Neural cell (in vitro differentiated cells): ENCODE results near the gene ELOVL2. TPM values are rescaled to one million over a fixed set of nuclear protein-coding genes. Genes with fewer than 3 reads are reported as not detected.

Source experiments
- H2AFZ ChIP-seq: fragments of 200-600, 300-800 bp; sonication (generic), shearing (Covaris generic); 2 replicates; pipeline ENCODE4 v1.6.0; 2014; ENCODE audit warnings: low read depth, mild to moderate bottlenecking, antibody characterized with exemption, low read length, moderate library complexity
- H3F3A ChIP-seq: fragments of 200-600 bp; shearing (Covaris generic); 2 replicates; pipeline ENCODE4 v1.6.1; 2016; ENCODE audit warnings: mild to moderate bottlenecking, moderate library complexity, mixed read lengths, antibody characterized with exemption, low read length; ENCODE audit not compliant: insufficient read depth, poor library complexity, severe bottlenecking
- H3K27ac ChIP-seq: fragments of 200-600, 300-800 bp; sonication (generic), shearing (Covaris generic); 2 replicates; pipeline ENCODE4 v1.5.1; 2014; ENCODE audit warnings: mild to moderate bottlenecking, low read length, moderate library complexity
- H3K27me3 ChIP-seq: fragments of 300-800, 200-600 bp; sonication (generic), shearing (Covaris generic); 2 replicates; pipeline ENCODE4 v1.6.0; 2014; ENCODE audit warnings: mild to moderate bottlenecking, low read depth, low read length, moderate library complexity; ENCODE audit not compliant: insufficient read depth
- H3K36me3 ChIP-seq: fragments of 300-800, 200-600 bp; sonication (generic), shearing (Covaris generic); 2 replicates; pipeline ENCODE4 v1.5.1; 2014; ENCODE audit warnings: mild to moderate bottlenecking, antibody characterized with exemption, low read length, moderate library complexity; ENCODE audit not compliant: insufficient read depth
- H3K4me2 ChIP-seq: fragments of 300-800, 200-600 bp; sonication (generic), shearing (Covaris generic); 2 replicates; pipeline ENCODE4 v1.6.0; 2014; ENCODE audit warnings: mild to moderate bottlenecking, low read length
- H3K4me3 ChIP-seq: fragments of 300-800, 200-600 bp; sonication (generic), shearing (Covaris generic); 2 replicates; pipeline ENCODE4 v1.5.1; 2014; ENCODE audit warnings: mild to moderate bottlenecking, low read length, moderate library complexity
- H3K79me2 ChIP-seq: fragments of 200-600 bp; shearing (Covaris generic); replicated peaks from 2 replicates; pipeline ENCODE4 v1.6.0; 2014; ENCODE audit warnings: mild to moderate bottlenecking, low read length, moderate library complexity; ENCODE audit not compliant: insufficient read depth
- H3K9ac ChIP-seq: fragments of 300-800, 200-600 bp; sonication (generic), shearing (Covaris generic); 2 replicates; pipeline ENCODE4 v1.6.1; 2016; ENCODE audit warnings: mild to moderate bottlenecking, low read length, mixed read lengths
- H3K9me2 ChIP-seq: fragments of 200-600 bp; shearing (Covaris generic); 2 replicates; pipeline ENCODE4 v1.6.1; 2016; ENCODE audit warnings: mild to moderate bottlenecking, low read length, mixed read lengths; ENCODE audit not compliant: insufficient read depth
- H3K9me3 ChIP-seq: fragments of 200-600, 300-800 bp; sonication (generic), shearing (Covaris generic); 2 replicates; pipeline ENCODE4 v1.6.1; 2016; ENCODE audit warnings: mild to moderate bottlenecking, mixed run types, low read length, moderate library complexity, mixed read lengths
- H4K20me1 ChIP-seq: fragments of 200-600 bp; shearing (Covaris generic); 2 replicates; pipeline ENCODE4 v1.6.1; 2016; ENCODE audit warnings: mild to moderate bottlenecking, mixed run types; ENCODE audit not compliant: insufficient read depth
- EP300 ChIP-seq: fragments of 450-650 bp; conservative IDR thresholded peaks from 2 replicates; pipeline ENCODE4 v1.6.1; 2014; ENCODE audit warnings: antibody characterized with exemption, mild to moderate bottlenecking, moderate library complexity; ENCODE audit not compliant: poor library complexity, severe bottlenecking
- EZH2 ChIP-seq: fragments of 200-600, 300-800 bp; shearing (Covaris generic), sonication (generic); IDR thresholded peaks from 2 replicates; pipeline ENCODE4 v1.6.1; 2014; ENCODE audit warnings: antibody characterized with exemption, low read length, borderline replicate concordance, mild to moderate bottlenecking; ENCODE audit not compliant: insufficient read depth, poor library complexity, severe bottlenecking
- MXI1 ChIP-seq: fragments of 450-650 bp; conservative IDR thresholded peaks from 2 replicates; pipeline ENCODE4 v1.6.1; 2014; ENCODE audit warnings: antibody characterized with exemption, mild to moderate bottlenecking; ENCODE audit not compliant: poor library complexity, severe bottlenecking
- POLR2AphosphoS5 ChIP-seq: IDR thresholded peaks from 2 replicates; pipeline ENCODE4 v1.6.1; 2012
- RAD21 ChIP-seq: fragments of 450-650 bp; conservative IDR thresholded peaks from 2 replicates; pipeline ENCODE4 v1.6.1; 2014; ENCODE audit warnings: antibody characterized with exemption, mild to moderate bottlenecking, moderate library complexity
- REST ChIP-seq: IDR thresholded peaks from 2 replicates; pipeline ENCODE4 v1.6.1; 2012; ENCODE audit warnings: borderline replicate concordance
- SMC3 ChIP-seq: fragments of 450-650 bp; conservative IDR thresholded peaks from 2 replicates; pipeline ENCODE4 v1.6.1; 2014; ENCODE audit warnings: antibody characterized with exemption, mild to moderate bottlenecking, moderate library complexity; ENCODE audit not compliant: poor library complexity
- TAF1 ChIP-seq: IDR thresholded peaks from 2 replicates; pipeline ENCODE4 v1.6.1; 2012; ENCODE audit warnings: low read depth
- polyA plus RNA-seq: library from polyadenylated mRNA; depleted of rRNA; stranded (reverse); fragments of >200 nt; gene quantifications from 2 replicates; pipeline ENCODE4 v1.2.3, GENCODE V29; 2014
- TF ChIP-seq, protein P1 (sequence below): fragments of 450-650 bp; IDR thresholded peaks from 2 replicates; pipeline ENCODE4 v1.5.1; 2014; ENCODE audit warnings: antibody characterized with exemption, mild to moderate bottlenecking, moderate library complexity; ENCODE audit not compliant: poor library complexity, severe bottlenecking

The ELOVL2 gene
- polyA plus RNA-seq, 1 donor from 2014 or later, result 5.4 TPM

DNA sequence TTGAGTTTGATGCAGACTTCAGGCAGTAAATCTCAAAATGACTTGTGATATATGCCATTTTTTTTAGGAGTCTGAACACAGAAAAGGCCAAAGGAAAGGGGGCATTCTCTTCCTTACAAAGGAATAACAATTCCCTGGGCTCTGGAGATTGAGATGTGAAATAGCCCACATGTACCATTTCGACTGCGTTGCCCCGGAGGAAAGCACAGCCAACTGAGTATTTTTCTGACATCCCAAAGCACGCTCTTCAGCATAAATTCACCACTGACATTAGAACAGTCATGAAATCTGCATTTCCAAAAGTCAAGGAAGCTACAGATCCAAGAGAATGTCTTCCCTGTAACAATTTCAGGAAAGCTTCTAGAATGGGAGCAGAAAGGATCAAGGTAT is 7.8 kb downstream of the ELOVL2 start:
- no peaks in the 10 kb centered on the region for H4K20me1 ChIP-seq
- no peak overlapping the region for H3K27ac ChIP-seq
- H3K4me3 ChIP-seq, result no peak overlapping the region
- no peaks in the 10 kb centered on the region for H3K9me3 ChIP-seq
- no peaks in the 10 kb centered on the region for H3K9me2 ChIP-seq
- H3F3A ChIP-seq, result no peaks in the 10 kb centered on the region
- TF ChIP-seq SMC3 (no peak), TAF1 (no peak), POLR2AphosphoS5 (no peak), REST (no peak), EZH2 (no peak), MXI1 (no peak), RAD21 (no peak)
- TF ChIP-seq, protein P1, sequence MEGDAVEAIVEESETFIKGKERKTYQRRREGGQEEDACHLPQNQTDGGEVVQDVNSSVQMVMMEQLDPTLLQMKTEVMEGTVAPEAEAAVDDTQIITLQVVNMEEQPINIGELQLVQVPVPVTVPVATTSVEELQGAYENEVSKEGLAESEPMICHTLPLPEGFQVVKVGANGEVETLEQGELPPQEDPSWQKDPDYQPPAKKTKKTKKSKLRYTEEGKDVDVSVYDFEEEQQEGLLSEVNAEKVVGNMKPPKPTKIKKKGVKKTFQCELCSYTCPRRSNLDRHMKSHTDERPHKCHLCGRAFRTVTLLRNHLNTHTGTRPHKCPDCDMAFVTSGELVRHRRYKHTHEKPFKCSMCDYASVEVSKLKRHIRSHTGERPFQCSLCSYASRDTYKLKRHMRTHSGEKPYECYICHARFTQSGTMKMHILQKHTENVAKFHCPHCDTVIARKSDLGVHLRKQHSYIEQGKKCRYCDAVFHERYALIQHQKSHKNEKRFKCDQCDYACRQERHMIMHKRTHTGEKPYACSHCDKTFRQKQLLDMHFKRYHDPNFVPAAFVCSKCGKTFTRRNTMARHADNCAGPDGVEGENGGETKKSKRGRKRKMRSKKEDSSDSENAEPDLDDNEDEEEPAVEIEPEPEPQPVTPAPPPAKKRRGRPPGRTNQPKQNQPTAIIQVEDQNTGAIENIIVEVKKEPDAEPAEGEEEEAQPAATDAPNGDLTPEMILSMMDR, result no peak
- no peaks in the 10 kb centered on the region for H3K36me3 ChIP-seq
- peak overlapping the region; percentile 5 for H2AFZ ChIP-seq
- no peaks in the 10 kb centered on the region for H3K27me3 ChIP-seq
- H3K9ac ChIP-seq, result no peak overlapping the region
- H3K79me2 ChIP-seq, result no peaks in the 10 kb centered on the region
- H3K4me2 ChIP-seq, result no peak overlapping the region

- H3F3A ChIP-seq, result no peaks in the 10 kb centered on the region
- H3K36me3 ChIP-seq, result no peaks in the 10 kb centered on the region
- H3K9me2 ChIP-seq, result no peaks in the 10 kb centered on the region
- H4K20me1 ChIP-seq, result no peaks in the 10 kb centered on the region
- H3K27me3 ChIP-seq, result no peaks in the 10 kb centered on the region
- H3K4me2 ChIP-seq, result no peak overlapping the region
- no peaks in the 10 kb centered on the region for H3K79me2 ChIP-seq
- H3K9ac ChIP-seq, result no peak overlapping the region
- no peak overlapping the region for H3K27ac ChIP-seq
- TF ChIP-seq, protein P1, result no peak
- TF ChIP-seq EZH2 (no peak), REST (no peak), SMC3 (no peak), MXI1 (no peak), POLR2AphosphoS5 (no peak), EP300 (no peak)
- no peak overlapping the region for H2AFZ ChIP-seq
- no peak overlapping the region for H3K4me3 ChIP-seq
- no peaks in the 10 kb centered on the region for H3K9me3 ChIP-seq
Measured at GRCh38 chr6:11035616-11036350, 8.3 kb downstream of the ELOVL2 start.
